NCI-H2081 treated with DMSO at 0.1 percent for 48 hours (cell line): Measurements from ENCODE around the gene TRIAP1.
"Not testable (repeated sequence)": the region's sequence is repeated elsewhere in the genome, so short reads cannot be mapped to it uniquely, and the experiment has no call there.

Source experiments
- DNase-seq: peaks from one replicate; lab custom pipeline; 2025; lab: John Stamatoyannopoulos, UW

Gene TRIAP1

DNA sequence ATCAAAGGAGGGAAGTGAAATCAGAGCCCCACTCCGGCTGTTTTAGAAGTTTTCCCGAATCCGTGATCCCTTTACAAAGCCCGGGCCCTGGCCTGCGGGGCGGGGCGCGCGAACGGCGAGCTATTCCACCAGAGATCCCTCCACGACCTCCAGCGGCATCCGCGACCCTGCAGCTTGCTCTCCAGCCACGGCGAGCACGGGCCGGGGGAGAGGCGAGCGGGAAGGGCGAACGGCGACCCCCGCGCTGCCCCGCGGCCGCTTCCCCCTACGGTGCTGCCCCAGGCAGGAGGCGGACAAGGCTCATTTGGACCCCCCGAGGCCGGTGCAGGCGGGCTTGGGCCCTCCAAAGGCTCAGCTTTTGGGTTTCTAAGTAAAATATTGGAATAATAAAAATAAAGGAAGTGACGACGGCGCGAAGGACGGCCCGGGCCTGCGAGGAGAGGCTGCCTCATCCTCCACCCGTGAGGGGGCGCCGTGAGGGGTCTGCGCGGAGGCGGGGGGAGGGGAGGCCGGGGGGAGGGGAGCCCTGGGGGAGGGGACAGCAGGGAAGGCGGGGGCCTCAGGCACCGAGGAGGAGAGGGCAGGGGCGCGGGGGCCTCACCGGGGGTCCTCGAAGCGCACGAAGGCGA lies 22.8 kb upstream of the TRIAP1 start:
- DNase-seq: no peak

DNA sequence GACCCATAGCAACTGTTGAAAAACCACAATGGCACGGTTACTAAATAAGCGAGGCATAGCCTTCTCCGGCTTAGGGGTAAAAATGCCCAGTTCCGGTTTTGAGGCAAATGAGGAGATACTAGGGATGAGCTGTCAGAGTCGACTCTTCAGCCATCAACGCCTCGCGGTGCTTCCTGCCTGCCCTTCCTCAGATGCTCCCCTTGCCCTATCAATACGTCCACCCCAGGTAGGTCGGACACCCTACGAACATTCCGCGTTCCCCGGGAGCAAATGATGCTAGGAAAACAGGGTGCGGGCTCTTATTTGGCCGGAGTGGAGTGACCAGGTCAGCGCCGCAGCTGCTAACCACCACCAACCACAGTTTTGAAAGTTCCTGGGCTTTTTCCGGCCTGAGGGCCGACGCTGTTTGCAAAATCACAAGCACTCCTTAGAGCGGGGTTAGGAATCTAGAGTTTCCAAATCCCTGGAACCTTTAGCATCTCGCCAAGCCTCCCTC lies 22.2 kb upstream of the TRIAP1 start:
- no peak for DNase-seq

GRCh38 chr12:120467439-120467838 lies 21.3 kb upstream of the TRIAP1 start:
- no peak for DNase-seq

DNA sequence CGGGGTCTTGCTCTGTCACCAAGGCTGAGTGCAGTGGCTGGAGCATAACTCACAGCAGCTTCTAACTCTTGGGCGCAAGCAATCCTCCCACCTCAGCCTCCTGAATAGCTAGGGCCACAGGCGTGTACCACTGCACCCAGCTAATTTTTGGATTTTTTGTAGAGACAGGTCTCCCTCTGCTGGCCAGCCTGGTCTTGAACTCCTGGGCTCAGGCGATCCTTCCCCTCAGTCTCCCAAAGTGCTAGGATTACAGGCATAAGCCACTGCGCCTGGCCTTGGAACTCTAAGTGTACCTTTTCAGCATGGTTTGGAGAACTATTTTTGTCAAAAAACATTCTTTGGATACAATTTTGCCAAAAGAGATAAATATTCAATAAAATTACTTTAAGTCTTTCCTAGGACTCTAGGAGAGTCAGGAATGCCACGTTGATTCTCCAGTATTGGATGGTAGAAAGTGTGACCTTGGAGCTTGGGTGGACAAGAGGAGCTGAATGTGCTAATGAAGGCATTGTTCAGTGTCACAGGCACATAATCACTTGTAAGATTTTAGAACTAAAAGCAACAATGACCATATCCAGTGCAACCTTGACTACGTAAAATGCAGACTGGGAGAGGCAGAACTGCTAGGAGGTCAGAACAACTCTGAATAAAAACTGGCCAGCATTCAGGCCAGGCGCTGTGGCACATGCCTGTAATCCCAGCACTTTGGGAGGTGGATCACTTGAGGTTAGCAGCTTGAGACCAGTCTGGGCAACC lies 20.6 kb upstream of the TRIAP1 start:
- DNase-seq: no peak

GRCh38 chr12:120465756-120466155 lies 19.6 kb upstream of the TRIAP1 start:
- DNase-seq: no peak

- no peak for DNase-seq
Observed at GRCh38 chr12:120463712-120464111, 17.5 kb upstream of the TRIAP1 start.

DNA sequence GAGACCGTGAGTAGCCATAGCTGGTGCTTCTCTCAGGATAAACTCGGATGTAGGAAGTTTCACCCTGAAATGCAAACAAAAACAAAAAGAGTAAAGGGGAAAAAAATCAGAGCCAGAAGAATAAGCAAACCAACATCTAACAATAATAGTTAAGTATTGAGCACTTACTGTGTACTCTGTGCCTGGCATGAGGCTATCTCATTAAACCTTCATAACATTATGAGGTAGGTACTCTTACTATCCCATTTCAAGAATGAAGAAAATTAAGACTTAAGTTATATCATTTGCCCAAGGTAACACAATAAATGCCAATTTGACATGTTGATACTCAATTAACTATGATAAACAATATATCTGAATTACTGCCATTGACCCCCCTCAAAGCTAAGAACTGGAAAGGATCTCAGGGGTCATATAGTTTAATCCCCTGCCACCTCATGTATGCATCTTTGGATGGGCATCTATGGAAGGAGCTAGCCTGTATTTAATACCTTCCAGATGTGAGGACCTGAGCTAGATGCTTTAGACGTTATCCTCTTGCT lies 16.0 kb upstream of the TRIAP1 start:
- DNase-seq: no peak

DNA sequence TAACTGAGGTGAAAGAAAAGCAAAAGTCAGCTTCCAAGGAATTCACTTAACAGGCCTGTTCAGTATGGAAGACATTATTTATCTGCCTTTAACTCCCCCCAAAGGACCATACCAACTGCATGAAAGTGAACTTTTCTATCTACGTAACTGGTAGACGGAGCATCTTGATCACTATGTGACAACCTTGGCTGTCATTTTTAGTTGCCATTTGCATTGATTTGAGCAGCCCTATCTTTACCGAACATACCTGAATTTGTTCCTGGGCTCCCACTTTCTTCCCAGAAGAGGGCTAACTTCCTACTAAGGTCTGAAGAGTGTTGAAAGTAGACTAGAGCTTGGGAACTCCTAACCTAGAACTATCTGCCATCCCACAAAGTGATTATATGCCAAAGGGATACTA lies 14.0 kb upstream of the TRIAP1 start:
- no peak for DNase-seq

GRCh38 chr12:120457133-120457532 lies 10.9 kb upstream of the TRIAP1 start:
- DNase-seq: no peak

DNA sequence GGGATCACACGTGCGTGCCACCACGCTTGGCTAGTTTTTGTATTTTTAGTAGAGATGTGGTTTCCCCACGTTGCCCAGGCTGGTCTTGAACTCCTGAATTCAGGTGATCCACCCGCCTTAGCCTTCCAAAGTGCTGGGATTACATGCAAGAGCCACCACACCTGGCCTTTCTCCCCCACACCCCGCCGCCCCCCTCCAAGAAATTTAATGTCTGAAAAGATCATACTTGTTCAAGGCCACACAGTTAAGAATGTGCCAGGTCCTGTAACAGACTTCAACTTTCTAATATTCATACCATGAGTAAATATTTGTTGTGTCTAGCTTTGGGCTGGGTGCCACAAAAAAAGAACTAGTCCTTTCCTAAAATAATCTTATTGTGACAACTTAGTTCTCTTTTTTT lies 9.1 kb upstream of the TRIAP1 start:
- no peak for DNase-seq

- no peak for DNase-seq
Observed at GRCh38 chr12:120453977-120454376, 7.8 kb upstream of the TRIAP1 start.

- DNase-seq: no peak
Observed at GRCh38 chr12:120453060-120453750, 7.0 kb upstream of the TRIAP1 start.

- DNase-seq: not testable (repeated sequence)
Observed at GRCh38 chr12:120452524-120452923, 6.3 kb upstream of the TRIAP1 start.

- DNase-seq: no peak
Observed at GRCh38 chr12:120447992-120448391, 1.8 kb upstream of the TRIAP1 start.

- DNase-seq: not testable (repeated sequence)
Observed at GRCh38 chr12:120446844-120447178, 627 bp upstream of the TRIAP1 start.

DNA sequence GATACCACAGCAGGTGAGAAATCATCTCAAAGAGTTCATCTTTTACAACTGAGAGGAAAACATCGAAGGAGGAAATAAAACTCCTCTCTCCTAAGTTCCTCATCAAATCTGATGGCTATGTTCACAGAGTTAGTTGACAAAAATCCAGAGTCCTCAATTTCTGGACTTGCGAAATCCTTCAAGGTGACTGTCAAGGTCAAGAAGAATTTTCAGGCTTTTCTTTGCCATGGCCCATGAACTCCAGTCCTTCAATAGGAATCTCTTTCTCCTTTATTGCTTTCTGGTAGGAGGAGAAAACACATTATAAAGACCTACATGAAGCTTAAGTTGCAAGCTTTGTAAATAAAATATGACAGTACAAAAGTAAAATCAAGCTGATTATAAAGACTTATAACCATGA lies 1.5 kb downstream of the TRIAP1 start:
- no peak for DNase-seq

GRCh38 chr12:120439646-120440247 lies 6.4 kb downstream of the TRIAP1 start:
- no peak for DNase-seq

GRCh38 chr12:120438495-120439198 lies 7.5 kb downstream of the TRIAP1 start:
- no peak for DNase-seq

- DNase-seq: peak; percentile 98
Observed at GRCh38 chr12:120437735-120438494, 8.3 kb downstream of the TRIAP1 start, which contains the start of gene COX6A1. TSS of gene COX6A1 (plus strand) at chr12:120438113. CDS start at chr12:120438127, 14 bp downstream.

- DNase-seq: no peak
Observed at GRCh38 chr12:120432772-120433525, 13.2 kb downstream of the TRIAP1 start.
